GM18499 (cell line): ENCODE measurements around the gene LRRIQ1.
"Not testable (repeated sequence)": the region's sequence is repeated elsewhere in the genome, so short reads cannot be mapped to it uniquely, and the experiment has no call there.

Experiments
- ATAC-seq: cut with Tn5 transposase; IDR thresholded peaks from one replicate; pipeline ENCODE4 v1.9.1; 2021; ENCODE audit warnings: moderate number of reproducible peaks; ENCODE audit not compliant: insufficient read depth, unreplicated experiment

The LRRIQ1 gene

DNA sequence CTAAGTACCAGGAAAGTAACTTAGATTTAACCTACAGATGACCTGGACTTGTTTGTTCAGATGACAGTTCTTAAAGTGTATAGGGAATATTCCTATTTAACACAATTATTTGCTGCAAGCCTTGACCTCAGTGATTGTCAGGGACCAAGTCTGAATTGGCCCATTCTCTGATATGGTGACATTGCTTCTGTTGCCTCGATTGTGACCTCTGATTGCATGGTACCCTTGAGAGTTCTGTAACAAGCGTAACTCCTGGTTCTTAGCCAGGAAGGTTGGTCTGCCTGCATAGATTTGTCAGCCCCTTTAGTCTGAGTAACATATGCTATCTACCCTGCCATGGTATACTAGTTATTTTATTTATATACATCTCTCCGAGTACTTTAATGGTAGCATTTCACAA lies 150.1 kb downstream of the LRRIQ1 start:
- ATAC-seq: no peak

DNA sequence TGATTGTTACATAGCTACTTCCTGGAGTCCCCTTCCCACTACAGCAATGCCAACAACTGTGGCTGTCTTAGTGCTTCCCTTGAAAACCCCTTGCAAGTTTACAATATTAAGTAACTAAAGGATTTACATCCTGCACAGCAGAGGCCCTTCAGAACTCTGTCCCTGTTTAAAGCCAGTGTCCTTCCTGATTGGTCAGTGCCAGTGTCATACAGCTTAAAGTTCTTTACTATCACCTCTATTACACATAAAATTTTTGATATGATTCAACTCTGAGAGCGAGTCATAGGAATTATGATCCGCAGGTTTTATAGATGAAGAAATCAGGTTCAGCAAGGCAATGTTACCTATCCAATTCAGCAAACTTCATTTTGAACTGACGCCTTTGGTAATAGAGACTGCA lies 152.5 kb downstream of the LRRIQ1 start:
- no peak for ATAC-seq

DNA sequence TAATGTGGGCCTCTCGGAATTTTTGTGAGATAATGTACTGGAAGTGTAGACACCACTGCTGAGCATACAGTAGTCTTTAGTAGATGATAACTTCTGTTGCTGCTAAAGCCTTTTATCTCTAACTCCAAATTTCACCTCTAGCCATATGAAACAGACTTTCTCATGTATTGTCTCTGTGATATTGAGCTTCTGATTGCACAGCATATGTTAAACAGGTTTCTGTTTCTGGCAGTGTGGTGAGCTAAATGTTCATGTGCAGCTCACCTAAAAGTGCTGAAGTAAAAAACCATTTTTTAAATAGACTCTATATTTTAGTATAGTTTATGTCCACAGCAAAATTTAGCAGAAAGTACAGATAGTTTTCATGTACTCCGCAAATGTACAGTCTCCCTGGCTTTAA lies 154.6 kb downstream of the LRRIQ1 start:
- ATAC-seq: no peak

DNA sequence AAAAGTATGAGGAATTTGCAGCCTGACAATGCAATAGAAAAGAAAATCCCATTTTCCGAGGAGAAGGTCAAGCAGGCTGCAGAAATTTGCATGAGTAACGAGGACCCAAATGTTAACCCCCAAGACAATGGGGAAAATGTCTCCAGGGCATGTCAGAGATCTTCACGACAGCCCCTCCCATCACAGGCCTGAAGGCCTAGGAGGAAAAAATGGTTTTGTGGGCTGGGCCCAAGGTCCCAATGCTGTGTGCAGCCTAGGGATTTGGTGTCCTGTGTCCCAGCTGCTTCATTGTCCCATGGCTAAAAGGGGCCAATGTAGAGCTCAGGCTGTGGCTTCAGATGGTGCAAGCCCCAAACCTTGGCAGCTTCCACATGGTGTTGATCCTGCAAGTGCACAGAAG lies 167.7 kb downstream of the LRRIQ1 start:
- ATAC-seq: not testable (repeated sequence)

DNA sequence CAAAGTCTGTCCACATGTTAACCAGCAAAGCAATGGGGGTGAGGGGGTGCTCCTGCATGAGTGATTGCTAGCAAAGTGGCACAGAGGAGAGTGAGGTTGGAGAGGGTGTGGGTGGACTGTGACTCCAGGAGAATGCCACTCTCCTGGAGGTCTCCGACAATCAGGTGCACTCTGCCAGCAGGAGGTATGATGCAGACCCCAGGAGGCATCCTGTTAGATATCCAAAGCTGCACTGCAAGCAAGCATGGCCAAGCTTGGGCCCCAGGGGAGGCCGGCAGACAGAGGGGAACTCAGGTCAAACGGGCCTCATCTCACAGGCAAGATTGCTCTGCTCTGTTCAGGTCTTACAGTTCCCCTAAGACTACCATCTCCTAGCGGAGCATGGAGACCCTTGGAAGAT lies 170.4 kb downstream of the LRRIQ1 start:
- ATAC-seq: no peak

DNA sequence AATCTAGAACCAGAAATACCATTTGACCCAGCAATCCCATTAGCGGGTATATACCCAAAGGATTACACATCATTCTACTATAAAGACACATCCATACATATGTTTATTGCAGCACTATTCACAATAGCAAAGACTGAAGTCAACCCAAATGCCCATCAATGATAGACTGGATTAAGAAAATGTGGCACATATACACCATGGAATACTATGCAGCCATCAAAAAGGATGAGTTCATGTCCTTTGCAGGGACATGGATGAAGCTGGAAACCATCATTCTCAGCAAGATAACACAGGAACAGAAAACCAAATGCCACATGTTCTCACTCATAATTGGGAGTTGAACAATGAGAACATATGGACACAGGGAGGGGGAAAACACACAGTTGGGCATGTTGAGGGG lies 188.2 kb downstream of the LRRIQ1 start:
- ATAC-seq: not testable (repeated sequence)

DNA sequence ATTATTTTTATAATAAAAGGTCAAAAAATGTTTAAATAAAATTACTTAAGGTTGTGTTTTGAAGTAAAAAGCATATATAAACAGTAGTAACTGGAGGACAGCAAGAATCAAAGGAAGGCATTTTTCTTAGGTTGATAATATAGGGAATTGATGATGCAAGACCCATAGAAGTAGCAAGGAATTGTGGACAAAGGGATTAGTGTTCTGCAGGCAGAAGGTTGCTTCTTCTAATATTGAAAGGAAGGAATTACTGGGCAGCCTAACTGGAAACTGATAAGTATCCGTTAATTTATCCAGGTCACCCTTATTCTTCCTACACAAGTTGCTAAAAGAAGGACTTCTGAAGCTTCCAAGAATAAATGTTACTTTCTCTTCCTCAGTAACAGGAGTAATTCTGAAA lies 189.3 kb downstream of the LRRIQ1 start:
- ATAC-seq: no peak

DNA sequence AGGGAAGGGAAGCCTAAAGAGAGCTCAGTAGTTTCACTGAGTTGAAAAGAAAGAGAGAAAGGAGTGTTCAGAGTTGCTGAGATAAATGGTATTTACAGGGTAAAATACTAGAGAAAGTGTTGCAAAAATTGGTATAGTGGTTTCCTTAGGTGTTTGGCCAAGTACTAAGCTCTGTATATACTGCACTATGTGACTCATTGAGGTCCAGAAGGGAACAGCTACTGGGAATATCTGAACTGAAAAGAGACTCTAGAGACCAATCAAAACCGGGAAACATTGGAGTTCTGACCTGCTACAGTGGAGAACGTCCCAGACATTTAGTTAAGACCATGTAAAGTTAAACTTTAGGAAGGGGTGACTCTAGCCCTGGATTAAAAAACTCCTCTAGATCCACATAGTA lies 201.2 kb downstream of the LRRIQ1 start:
- no peak for ATAC-seq

DNA sequence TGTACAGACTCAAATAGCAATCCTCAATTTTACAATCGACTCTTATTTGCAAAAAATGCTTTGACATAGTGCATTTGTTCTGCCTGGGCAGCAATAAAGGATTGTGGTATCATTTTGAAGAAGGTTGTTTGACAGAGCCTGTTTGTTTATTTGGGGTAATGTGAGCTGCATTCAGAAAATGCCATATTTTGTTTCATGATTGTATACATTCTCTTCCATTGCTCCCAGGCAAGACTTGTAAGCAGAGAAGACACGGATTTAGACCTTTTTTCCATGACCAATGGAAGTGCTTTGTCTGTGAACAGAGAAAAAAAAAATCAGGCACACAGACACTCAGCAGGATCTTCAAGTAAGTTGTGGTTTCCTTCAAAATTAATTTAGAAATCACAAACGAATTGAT lies 208.4 kb downstream of the LRRIQ1 start:
- ATAC-seq: no peak

DNA sequence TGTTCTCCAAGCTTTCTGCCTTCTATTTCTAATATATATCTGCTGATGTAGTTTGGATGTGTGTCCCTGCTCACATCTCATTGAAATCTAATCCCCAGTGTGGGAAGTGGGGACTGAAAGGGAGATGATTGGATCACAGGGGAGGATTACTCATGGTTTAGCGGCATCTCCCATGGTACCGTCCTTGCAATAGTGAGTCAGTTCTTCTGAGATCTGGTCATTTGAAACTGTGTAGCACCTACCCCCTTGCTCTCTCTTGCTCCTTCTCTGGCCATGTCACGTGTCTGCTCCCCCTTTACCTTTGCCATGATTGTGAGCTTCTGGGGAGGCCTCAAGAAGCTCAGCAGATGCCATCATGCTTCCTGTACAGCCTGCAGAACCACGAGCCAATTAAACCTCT lies 217.7 kb downstream of the LRRIQ1 start:
- ATAC-seq: no peak

DNA sequence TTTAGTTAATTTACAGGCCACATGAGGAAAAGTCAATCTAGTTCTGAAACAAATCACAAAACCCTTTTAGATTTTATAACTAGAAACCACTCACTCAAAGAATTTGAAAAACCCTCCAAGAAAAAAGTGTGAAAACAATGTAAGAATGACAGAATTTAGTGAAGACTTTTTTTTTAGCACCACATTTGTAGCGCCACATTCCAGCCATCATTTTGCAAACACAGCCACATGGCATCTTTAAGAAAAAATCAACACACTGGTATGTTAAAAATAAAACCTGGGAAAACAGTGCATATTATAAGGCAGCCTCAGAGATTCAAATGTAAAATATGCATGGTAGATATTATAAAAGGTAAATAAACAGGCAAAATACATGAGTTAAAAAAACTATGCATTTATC lies 221.5 kb downstream of the LRRIQ1 start:
- ATAC-seq: no peak

DNA sequence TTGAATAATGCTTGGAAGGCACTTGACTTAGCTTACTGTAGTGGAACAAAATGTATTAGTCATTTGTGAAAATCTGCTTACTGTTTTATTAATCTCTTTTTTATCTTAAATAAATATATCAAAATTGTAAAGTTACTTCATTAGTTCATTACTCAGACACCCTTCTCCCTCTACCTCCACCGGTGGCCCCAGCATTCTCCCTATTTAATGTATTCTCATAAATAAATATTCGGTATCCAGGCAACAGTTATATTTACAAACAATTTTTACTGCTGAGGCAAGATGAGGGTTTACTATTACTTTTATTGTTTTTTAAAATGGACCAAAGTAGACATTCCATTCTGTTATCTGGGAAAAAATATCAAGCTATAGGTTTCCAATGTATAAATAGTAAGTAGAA lies 224.3 kb downstream of the LRRIQ1 start:
- ATAC-seq: no peak

DNA sequence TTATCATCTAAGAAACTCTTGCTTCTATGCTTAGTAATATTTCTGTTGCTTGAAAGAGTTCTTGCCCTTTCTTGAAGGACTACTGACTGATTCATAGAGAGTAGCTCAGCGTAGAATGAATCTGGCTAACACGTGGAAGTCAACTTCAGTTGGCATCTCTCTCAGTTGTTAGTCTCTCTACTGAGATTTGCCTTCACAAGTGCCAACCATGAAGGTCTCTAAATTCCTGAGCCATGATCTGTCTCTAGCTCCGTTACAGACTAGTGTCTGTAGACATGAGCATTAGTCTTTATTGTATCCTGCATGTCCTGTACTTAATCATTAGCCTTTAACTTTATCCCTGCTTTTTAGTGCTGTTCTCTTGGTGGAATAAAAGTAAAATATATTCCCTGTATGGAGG lies 224.7 kb downstream of the LRRIQ1 start:
- ATAC-seq: no peak

DNA sequence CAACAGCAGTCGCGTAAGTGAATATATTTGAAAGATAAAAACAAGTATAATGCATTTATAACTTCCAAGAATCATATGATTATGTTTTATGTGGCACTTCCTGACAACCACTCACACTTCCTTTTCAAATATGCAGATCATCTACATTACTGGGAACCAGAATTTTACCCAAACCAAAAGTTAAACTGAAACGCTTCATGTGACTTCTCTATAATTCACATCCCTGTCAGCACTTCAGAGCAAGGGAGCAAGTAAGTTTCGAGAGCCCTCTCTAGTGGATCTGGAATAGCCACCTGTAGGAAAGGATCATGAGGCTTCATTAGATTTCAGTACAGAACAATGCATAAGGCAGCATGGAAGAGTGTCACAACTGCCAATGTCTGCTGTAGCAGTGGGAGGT lies 230.2 kb downstream of the LRRIQ1 start:
- ATAC-seq: no peak

DNA sequence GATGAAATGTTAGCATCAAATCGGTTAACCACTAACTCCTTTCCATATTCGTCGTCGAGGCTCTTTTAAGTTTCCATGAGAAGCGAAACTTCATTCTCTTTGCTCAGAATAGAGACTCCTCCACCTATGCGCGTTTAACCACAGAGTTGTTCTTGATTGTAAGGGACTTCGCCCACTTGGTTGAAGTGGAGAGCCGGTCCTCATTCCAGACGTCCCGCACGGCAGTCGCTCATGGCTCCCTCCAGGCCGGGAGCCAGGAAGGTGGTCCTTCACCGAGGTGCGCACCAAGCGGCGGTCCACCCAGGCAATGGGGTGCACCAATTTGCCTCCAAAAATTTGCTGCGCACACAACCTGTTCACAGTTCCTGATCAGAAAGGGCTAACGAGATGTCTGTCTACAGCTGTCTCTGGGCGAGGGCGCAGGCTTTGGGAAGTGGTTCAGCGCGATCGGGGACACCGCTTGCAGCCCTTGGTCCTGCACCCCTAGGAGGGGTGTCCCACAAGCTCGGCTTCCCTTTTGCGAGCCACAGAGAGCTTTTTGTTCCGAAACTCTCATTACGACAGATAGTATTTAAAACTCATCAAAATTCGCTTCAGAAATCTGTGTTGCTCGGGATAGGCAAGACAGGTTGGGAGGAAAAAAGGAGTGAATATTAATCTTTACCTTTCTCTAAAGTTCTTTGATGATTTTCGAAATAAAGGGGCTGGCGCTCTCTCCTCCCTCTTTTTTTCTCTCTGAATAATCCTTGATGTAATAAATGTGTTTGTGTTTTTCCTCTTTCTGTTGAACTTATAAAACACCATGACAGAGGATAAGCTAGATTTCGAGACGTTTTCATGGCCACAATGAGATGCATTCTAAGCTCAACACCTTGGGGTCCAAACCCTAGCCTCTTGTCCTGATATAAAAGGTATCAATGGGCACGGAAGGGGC lies 237.5 kb downstream of the LRRIQ1 start:
- ATAC-seq: no peak

DNA sequence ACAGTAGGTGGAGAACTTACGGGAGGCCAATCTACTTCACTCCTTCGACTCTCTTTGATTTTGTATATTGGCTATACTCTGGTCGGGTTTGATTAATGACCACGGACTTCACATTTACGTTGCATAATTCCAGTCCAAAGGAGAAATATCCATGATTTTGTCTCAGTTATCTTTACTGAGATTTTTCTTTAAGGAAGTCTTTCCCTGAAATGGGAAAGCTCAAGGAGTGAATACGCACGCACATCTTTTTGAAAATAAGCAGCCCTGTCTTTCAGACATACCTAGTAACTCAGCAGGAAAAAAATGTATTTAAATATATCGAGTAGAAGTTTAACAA lies 238.1 kb downstream of the LRRIQ1 start:
- ATAC-seq: no peak

DNA sequence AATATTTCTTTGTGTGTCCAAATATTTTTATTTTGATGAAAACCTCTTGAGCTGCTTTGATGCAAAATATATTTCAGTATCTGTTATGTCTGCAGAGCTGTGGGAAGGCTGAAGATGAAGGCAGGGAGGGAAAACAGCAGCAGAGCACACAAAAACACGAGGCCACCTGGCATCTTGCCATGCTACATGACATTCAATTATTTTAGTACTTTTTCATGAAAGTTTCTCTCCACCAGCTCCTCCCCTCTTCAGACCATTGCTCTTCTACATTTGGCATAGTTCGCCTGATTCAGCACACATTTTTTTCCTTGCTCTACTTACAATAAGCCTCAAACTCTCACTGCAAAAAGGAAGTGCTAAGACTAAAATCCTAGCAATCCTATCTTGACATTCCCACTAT lies 239.2 kb downstream of the LRRIQ1 start:
- no peak for ATAC-seq

DNA sequence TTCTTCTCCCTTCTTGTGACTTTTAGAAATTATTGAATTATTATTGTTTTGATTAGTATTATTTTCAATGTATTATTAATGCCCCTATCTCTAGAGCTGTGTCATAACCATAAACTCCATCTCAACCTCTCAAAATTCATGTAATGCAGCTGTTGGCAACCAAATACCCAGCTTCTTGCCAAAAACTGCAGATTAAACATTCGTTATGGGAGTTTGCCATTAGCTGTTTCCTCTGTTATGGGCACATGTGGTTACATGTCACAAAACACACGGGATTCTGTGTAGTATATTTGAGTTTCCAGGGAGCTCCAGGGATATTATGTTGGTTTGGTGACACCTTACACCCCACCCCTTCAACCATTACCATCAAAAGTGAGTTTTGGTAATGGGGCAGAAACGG lies 241.0 kb downstream of the LRRIQ1 start:
- no peak for ATAC-seq

DNA sequence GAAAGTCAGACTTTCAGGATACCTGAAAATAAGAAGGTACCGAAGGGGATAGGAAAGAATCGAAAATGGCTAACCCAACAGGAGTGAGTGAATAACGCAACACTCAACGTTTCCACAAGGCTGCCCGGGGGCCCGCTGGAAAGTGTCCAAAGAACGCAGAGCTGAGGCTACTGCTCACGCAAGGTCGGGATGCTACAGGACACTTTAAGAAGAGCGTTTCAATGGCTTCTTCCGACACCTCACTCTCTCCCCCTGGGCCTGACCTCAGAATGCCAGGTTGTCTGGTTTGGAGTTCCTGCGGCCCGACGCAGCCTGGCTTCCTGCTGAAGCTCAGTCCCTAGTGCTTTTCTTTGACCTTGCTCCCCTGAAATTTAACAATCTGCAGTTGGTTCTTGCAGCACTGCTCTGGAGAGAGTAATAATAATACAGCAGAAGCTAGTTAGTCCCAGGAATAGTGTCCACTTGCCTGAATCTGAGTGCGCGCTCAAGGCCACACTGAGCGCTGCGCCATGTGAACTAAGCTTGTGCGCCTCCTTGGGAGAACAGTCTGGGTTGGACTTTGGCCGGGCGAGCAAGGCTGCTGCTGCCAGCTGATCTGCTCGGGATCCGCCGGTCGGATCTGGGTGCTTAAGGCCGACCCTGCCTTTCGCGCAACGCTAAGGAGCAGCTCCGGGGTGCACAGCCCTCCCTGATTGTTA lies 241.9 kb downstream of the LRRIQ1 start:
- no peak for ATAC-seq

DNA sequence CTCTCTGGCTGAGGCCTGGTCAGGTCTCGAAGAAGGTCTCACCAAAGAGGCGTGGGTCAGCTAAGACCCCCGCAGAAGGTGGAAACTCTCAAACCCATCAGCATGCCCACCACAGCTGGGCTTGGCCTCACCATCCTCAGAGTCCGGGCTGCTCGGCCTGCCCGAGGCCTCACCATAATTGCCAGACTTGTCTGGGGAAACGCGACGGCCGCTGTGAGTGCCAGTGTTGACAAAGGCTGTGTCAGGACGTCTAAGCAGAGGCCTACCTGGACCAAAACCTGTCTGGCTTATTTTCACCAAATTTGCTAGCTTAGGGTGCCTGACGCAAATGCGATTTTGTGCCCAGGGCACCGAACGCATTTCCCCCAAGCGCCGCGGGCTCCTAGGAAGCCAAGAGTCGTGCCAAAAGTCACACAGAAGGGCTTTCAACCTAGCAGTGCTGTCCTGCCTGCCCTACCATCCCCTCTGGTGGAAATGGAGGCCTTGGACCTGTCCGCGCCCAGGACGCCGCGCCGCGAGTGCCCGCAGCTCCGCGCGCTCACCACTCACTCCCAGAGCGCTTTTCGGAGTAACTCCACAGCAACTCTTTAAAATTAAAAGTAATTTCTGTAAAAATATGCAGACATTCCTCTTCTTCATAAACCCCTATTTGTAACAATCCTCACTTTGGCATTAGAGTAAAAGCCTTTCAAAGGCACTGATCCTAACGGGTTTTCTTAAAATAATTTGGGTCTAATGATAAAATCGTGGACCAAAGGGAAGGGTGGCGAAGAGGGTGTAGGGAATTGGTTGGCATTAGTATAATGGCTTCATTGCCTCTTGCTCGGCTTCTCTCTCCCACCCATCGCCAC lies 242.7 kb downstream of the LRRIQ1 start:
- no peak for ATAC-seq
